K562 (cell line): ENCODE measurements around the gene DIP2B. TPM values are rescaled to one million over a fixed set of nuclear protein-coding genes. Genes with fewer than 3 reads are reported as not detected.

Source experiments
- BMI1 ChIP-seq: fragments of 150-350 bp; IDR thresholded peaks from 2 replicates; pipeline ENCODE4 v1.6.1; 2014; ENCODE audit warnings: low read length
- CXXC5 ChIP-seq: fragments of 250-450 bp; sonication (Bioruptor Pico); IDR thresholded peaks from 2 replicates; pipeline ENCODE4 v1.8.0; 2022; ENCODE audit warnings: inconsistent platforms, mild to moderate bottlenecking, moderate library complexity
- DPF2 ChIP-seq: fragments of 450-650 bp; IDR thresholded peaks from 2 replicates; pipeline ENCODE4 v1.6.1; 2016
- FOXA1 ChIP-seq: fragments of 450-650 bp; IDR thresholded peaks from 2 replicates; pipeline ENCODE4 v1.6.1; 2016; ENCODE audit warnings: mild to moderate bottlenecking, borderline replicate concordance
- MEF2A ChIP-seq: IDR thresholded peaks from 2 replicates; pipeline ENCODE4 v1.6.1; 2011; ENCODE audit warnings: low read depth, mild to moderate bottlenecking, low read length, moderate library complexity; ENCODE audit not compliant: control insufficient read depth
- MEIS2 ChIP-seq: fragments of 450-650 bp; IDR thresholded peaks from 2 replicates; pipeline ENCODE4 v1.6.1; 2014; ENCODE audit warnings: mild to moderate bottlenecking; ENCODE audit not compliant: partially characterized antibody
- POLR2B ChIP-seq: fragments of 450-650 bp; IDR thresholded peaks from 2 replicates; pipeline ENCODE4 v1.6.1; 2018; ENCODE audit warnings: low read depth; ENCODE audit not compliant: partially characterized antibody
- RBM25 ChIP-seq: fragments of 200-400 bp; formaldehyde crosslinking; IDR thresholded peaks from 2 replicates; pipeline ENCODE4 v1.6.1; 2018; ENCODE audit warnings: low read length, low read depth, moderate library complexity; ENCODE audit not compliant: severe bottlenecking
- SMARCC2 ChIP-seq: fragments of 450-650 bp; IDR thresholded peaks from 2 replicates; pipeline ENCODE4 v1.6.1; 2017; ENCODE audit warnings: antibody characterized with exemption, moderate library complexity, mild to moderate bottlenecking, low read depth
- TAF15 ChIP-seq: fragments of 200-400 bp; formaldehyde crosslinking; IDR thresholded peaks from 2 replicates; pipeline ENCODE4 v1.6.1; 2017; ENCODE audit warnings: mild to moderate bottlenecking, low read depth, low read length, moderate library complexity
- TAF9B ChIP-seq: fragments of 450-650 bp; IDR thresholded peaks from 2 replicates; pipeline ENCODE4 v1.6.1; 2018; ENCODE audit warnings: mild to moderate bottlenecking; ENCODE audit not compliant: partially characterized antibody
- TOE1 ChIP-seq, 2 experiments: fragments of 450-650 bp in 1 of 2; sonication (generic) in 1 of 2; formaldehyde crosslinking in 1 of 2; IDR thresholded peaks; 2 replicates each; pipeline versions ENCODE4 v1.7.1 to v1.8.0; 2016 to 2022; ENCODE audit warnings: borderline replicate concordance in 2 of 2, mild to moderate bottlenecking in 2 of 2, antibody characterized with exemption in 1 of 2, inconsistent platforms in 1 of 2, low read depth in 1 of 2, missing genetic modification reagents in 1 of 2, moderate library complexity in 1 of 2
- YY1 ChIP-seq, 3 experiments: IDR thresholded peaks; 2 replicates each; pipeline ENCODE4 v1.6.1; 2011; ENCODE audit warnings: low read length in 2 of 3, mild to moderate bottlenecking in 2 of 3, moderate library complexity in 2 of 3, borderline replicate concordance in 1 of 3, control low read depth in 1 of 3, low read depth in 1 of 3; ENCODE audit not compliant: insufficient read depth in 3 of 3, insufficient replicate concordance in 2 of 3, control insufficient read depth in 1 of 3, insufficient read length in 1 of 3; ENCODE audit errors: extremely low read depth in 1 of 3
- ZC3H11A ChIP-seq: IDR thresholded peaks from 2 replicates; pipeline ENCODE4 v1.6.1; 2012; ENCODE audit warnings: low read depth, low read length, improper control_type of control experiment
- ZFPM2 ChIP-seq: fragments of 250-450 bp; sonication (Bioruptor Pico); IDR thresholded peaks from 2 replicates; pipeline ENCODE4 v1.5.1; 2022; ENCODE audit warnings: mild to moderate bottlenecking
- ZKSCAN3 ChIP-seq: fragments of 250-450 bp; sonication (Bioruptor Pico); IDR thresholded peaks from 2 replicates; pipeline ENCODE4 v1.4.0; 2020
- ZKSCAN8 ChIP-seq: fragments of 200-800 bp; sonication (Bioruptor generic); IDR thresholded peaks from 2 replicates; pipeline ENCODE4 v1.6.1; 2016; ENCODE audit warnings: missing genetic modification characterization, missing compliant biosample characterization
- polyA plus RNA-seq, 8 experiments: library from polyadenylated mRNA; depleted of rRNA in 4 of 8; stranded (reverse) in 5 of 8; unstranded in 3 of 8; fragments of >200 nt; fragmentation: Nextera tagmentation in 2 of 8; fragmentation: Illumina TruSeq in 1 of 8; extraction: Ambion mirVana in 2 of 8; extraction: Trizol in 1 of 8; gene quantifications; 2 replicates each; pipeline versions ENCODE4 v1.2.1 to v1.2.3, GENCODE V29; 2011 to 2014; ENCODE audit warnings: inconsistent platforms in 1 of 8, missing spikeins in 1 of 8
- total RNA-seq, 7 experiments: library from RNA; depleted of rRNA in 6 of 7; stranded (reverse); fragments of >200 nt in 6 of 7; fragmentation: Illumina TruSeq in 2 of 7; extraction: Trizol in 2 of 7; gene quantifications; 2 replicates each; pipeline versions ENCODE4 v1.2.1 to v1.2.3, GENCODE V29; 2011 to 2021; ENCODE audit warnings: low replicate concordance in 1 of 7
- TF ChIP-seq, protein P1 (sequence below), 2 experiments: fragments of 450-650 bp in 1 of 2; IDR thresholded peaks; 2 replicates each; pipeline ENCODE4 v1.6.1; 2011 to 2017; ENCODE audit warnings: low read depth in 2 of 2, antibody characterized with exemption in 1 of 2, borderline replicate concordance in 1 of 2, low read length in 1 of 2, mild to moderate bottlenecking in 1 of 2, mixed read lengths in 1 of 2; ENCODE audit not compliant: control insufficient read depth in 1 of 2
- TF ChIP-seq, protein P2 (sequence below): sonication (generic); formaldehyde crosslinking; IDR thresholded peaks from 2 replicates; pipeline ENCODE4 v1.8.1; 2023; ENCODE audit warnings: missing genetic modification reagents, mild to moderate bottlenecking, borderline replicate concordance

Gene DIP2B
- total and polyA plus RNA-seq, 9 of the 15 experiments (the other 6 are each of a cell fraction or from before 2014, with no cell fraction given): 4.6 to 26.1 (median 18.8) TPM

GRCh38 chr12:50589650-50590435 is 85.1 kb downstream of the DIP2B start (continued):
- TF ChIP-seq YY1 (IDR thresholded peaks at IDR 0.05; ENCODE audit: borderline replicate concordance in 1 of 3, control insufficient read depth in 1 of 3, extremely low read depth in 1 of 3, insufficient read depth in 3 of 3, insufficient read length in 1 of 3, insufficient replicate concordance in 2 of 3, low read depth in 1 of 3, low read length in 2 of 3) (peak in 1 of 3 experiments; percentile 82), ZKSCAN8 (peak; percentile 77; the same call in 1 of the 2 replicates), MEIS2 (peak; percentile 53), ZFPM2 (CRISPR knock-in tag) (no peak), DPF2 (peak; percentile 98), MEF2A (no peak), FOXA1 (no peak), ZC3H11A (peak; percentile 58; the same call in 1 of the 2 replicates), CXXC5 (CRISPR knock-in tag) (peak; percentile 41), TAF9B (peak; percentile 45), BMI1 (no peak), TOE1 (IDR thresholded peaks at IDR 0.05; ENCODE audit: borderline replicate concordance) (peak; percentile 52), TOE1 (CRISPR knock-in tag; IDR thresholded peaks at IDR 0.05; ENCODE audit: borderline replicate concordance, low read depth) (no peak), ZKSCAN3 (CRISPR knock-in tag) (no peak), POLR2B (no peak), SMARCC2 (peak; percentile 91), RBM25 (peak; percentile 51), TAF15 (no peak)
- TF ChIP-seq, protein P1, sequence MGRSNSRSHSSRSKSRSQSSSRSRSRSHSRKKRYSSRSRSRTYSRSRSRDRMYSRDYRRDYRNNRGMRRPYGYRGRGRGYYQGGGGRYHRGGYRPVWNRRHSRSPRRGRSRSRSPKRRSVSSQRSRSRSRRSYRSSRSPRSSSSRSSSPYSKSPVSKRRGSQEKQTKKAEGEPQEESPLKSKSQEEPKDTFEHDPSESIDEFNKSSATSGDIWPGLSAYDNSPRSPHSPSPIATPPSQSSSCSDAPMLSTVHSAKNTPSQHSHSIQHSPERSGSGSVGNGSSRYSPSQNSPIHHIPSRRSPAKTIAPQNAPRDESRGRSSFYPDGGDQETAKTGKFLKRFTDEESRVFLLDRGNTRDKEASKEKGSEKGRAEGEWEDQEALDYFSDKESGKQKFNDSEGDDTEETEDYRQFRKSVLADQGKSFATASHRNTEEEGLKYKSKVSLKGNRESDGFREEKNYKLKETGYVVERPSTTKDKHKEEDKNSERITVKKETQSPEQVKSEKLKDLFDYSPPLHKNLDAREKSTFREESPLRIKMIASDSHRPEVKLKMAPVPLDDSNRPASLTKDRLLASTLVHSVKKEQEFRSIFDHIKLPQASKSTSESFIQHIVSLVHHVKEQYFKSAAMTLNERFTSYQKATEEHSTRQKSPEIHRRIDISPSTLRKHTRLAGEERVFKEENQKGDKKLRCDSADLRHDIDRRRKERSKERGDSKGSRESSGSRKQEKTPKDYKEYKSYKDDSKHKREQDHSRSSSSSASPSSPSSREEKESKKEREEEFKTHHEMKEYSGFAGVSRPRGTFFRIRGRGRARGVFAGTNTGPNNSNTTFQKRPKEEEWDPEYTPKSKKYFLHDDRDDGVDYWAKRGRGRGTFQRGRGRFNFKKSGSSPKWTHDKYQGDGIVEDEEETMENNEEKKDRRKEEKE (IDR thresholded peaks at IDR 0.05; ENCODE audit: borderline replicate concordance in 1 of 2, control insufficient read depth in 1 of 2, low read depth in 2 of 2, low read length in 1 of 2): no peak
- TF ChIP-seq, protein P2, sequence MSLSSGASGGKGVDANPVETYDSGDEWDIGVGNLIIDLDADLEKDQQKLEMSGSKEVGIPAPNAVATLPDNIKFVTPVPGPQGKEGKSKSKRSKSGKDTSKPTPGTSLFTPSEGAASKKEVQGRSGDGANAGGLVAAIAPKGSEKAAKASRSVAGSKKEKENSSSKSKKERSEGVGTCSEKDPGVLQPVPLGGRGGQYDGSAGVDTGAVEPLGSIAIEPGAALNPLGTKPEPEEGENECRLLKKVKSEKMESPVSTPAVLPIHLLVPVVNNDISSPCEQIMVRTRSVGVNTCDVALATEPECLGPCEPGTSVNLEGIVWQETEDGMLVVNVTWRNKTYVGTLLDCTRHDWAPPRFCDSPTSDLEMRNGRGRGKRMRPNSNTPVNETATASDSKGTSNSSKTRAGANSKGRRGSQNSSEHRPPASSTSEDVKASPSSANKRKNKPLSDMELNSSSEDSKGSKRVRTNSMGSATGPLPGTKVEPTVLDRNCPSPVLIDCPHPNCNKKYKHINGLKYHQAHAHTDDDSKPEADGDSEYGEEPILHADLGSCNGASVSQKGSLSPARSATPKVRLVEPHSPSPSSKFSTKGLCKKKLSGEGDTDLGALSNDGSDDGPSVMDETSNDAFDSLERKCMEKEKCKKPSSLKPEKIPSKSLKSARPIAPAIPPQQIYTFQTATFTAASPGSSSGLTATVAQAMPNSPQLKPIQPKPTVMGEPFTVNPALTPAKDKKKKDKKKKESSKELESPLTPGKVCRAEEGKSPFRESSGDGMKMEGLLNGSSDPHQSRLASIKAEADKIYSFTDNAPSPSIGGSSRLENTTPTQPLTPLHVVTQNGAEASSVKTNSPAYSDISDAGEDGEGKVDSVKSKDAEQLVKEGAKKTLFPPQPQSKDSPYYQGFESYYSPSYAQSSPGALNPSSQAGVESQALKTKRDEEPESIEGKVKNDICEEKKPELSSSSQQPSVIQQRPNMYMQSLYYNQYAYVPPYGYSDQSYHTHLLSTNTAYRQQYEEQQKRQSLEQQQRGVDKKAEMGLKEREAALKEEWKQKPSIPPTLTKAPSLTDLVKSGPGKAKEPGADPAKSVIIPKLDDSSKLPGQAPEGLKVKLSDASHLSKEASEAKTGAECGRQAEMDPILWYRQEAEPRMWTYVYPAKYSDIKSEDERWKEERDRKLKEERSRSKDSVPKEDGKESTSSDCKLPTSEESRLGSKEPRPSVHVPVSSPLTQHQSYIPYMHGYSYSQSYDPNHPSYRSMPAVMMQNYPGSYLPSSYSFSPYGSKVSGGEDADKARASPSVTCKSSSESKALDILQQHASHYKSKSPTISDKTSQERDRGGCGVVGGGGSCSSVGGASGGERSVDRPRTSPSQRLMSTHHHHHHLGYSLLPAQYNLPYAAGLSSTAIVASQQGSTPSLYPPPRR (CRISPR knock-in tag): no peak
